NCI-H82 treated with DMSO at 0.1 percent for 48 hours (cell line): Measurements from ENCODE around the gene DENND5A.

Experiments
- DNase-seq: peaks from one replicate; lab custom pipeline; 2025; ENCODE audit not compliant: unreplicated experiment; lab: John Stamatoyannopoulos, UW

Gene DENND5A

DNA sequence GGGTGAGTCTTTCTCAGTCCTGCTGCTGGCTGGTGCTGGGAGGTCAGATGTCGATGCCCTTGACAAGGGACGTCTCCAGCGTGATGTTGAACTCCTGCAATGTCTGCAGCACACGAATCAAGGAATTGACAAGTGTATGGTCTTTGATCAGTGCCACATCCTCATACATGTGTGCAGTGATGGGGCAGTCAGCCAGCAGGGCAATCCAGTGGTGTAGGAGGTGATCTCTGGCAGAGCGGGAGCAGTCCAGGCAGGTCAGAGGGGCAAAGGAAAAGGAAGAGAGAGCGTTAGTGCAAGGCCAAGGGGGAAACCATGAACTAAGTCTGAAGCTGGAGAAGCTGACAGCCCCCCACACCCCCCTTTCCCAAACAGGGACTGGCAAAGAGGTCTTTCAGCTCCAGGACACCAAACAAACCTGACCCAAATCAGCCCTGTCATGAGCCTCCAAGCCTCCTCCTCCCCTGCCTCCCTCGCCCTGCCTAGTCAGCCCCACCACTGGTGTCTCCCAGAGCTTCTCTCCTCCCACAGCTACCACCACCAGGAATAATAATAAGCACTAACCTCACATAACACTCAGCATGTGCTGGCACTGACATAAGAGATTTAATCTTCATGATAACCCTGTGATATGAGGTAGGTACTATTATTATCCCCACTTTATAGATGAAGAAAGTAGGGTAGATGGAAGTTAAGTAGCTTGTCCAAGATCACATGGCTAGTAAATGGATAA is 125.4 kb downstream of the DENND5A start:
- no peak for DNase-seq

DNA sequence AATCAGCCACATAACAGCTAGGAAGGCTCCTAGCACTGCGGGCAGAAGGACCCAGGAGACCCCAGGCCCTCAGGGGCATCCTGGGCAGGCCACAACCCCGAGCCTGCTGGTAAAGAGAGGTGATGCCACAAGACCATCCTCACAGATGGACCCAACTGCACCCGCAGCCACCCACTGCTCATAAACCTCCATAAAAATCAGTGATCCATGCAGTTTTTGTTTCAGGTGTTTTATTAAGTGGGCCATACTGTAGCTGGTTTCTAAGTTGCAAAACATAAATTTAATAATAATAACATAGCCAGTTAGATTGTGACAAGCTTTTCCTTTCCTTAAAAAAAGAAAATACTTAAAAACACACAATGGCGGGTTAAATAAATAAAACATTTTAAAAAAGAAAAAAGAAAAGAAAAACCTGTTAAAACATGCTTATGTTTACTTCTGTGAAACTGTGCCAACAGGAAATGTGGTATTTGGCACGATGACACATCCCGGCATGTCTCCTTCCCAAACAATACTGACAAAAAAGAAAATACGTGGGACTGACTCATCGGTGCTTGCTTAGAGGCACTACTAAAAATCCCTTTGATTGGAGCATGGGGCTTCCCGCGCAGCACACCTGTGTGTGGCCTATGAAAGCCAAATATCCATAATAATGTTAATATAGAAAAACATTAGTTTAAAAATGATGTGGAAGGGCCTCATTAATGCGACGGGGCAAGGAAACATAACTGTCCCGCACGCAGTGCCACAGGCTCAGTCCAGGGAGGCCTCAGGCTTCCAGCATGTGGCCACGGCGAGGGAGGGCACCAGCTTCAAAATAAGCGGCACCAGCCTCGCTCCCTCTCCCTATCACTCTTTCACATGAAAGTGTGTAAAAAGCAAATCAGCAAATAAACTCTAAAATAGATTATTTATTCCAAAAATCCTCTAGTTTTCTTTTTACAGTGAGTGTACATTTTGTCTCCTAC is 126.3 kb downstream of the DENND5A start:
- DNase-seq, result no peak

DNA sequence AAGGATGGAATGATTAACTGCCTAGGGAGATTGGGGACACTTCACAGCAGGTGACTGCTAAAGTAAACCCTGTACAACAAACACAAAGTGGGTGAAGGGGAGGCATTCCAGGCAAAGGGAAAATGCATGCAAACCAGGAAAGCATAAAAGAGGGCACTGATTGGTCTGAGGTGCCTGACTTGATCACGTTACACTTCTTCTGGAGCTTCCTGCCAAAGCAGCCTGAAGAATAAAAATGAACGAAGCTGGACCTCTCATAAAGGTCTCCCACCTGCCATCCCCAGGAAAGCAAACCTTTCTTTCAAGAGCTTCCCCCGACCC is 127.1 kb downstream of the DENND5A start:
- no peak for DNase-seq

DNA sequence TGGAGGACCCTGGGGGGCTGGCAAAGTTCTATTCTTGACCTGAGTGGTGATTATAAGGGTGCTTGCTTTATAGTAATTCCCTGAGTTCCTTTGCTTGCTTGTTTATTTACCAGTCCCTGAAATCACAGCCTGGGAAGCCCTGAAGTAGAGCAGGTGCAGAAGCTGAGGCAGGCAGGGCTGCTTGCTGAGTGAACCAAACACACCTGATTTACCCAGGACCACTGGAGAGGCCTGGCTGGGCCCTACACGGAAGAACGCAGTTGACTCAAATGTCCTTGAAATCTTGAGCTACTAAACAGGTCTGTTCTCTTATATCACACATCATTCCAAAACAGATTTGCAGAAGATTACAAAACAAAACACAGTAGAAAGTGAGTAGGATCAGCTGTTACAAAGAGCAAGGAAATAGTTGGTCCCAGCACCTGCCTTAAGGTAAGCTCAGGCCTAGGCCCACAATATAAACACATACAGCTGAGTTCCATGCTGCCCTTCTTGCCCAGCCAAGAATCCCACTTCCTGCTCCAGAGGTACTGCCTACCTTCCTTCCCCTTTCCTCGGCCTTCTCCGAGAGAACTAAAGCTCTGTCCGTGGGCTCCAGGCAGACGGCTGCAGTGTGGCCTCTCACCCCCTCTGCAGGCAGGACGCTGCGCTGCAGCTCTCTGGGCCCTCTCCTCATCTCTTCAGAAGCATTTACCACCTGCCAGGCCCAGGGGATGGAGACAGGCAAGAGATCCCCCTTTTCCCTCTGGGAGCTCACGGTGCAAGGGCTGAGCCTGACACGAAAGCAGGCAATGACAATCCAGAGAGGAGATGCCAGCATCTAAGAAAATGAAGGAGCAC is 127.6 kb downstream of the DENND5A start:
- peak; percentile 53 for DNase-seq

DNA sequence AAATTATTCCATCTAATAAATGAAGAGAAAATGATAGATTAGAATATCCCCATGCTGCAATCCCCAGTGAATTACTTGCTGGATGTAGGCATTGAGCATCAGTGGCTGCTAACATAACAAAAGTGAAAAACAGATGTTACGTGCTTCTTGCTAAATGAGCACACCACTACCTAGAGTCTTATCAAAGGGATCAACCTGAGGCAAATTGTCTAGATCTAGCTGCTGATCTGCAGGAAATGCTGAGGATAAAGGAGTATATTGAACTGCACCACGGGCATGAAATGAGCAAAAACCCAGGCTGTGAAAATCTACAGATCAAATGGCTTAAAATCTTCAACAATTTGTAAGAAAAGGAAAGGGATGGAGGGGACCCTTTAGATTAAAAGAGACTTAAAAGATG is 128.4 kb downstream of the DENND5A start:
- no peak for DNase-seq

DNA sequence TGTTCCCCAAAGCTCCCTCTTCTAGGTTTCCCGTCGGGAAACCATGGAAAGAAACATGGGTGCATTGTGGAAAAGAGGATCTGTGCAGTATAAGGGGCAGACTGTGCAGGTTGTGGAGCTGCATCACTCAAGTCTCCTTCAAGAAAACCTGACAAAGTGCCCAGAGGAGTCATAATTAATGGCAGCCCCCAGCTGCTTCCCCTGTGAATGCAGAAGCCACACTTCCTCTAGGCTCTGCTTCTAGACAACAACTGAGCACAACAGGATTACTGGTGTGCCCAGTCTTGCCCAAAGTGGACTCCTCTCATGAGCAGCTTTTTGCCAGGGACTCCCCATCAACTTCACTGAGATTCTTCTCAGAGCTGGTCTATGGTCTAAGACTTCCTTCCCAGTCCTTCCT is 131.2 kb downstream of the DENND5A start:
- no peak for DNase-seq

DNA sequence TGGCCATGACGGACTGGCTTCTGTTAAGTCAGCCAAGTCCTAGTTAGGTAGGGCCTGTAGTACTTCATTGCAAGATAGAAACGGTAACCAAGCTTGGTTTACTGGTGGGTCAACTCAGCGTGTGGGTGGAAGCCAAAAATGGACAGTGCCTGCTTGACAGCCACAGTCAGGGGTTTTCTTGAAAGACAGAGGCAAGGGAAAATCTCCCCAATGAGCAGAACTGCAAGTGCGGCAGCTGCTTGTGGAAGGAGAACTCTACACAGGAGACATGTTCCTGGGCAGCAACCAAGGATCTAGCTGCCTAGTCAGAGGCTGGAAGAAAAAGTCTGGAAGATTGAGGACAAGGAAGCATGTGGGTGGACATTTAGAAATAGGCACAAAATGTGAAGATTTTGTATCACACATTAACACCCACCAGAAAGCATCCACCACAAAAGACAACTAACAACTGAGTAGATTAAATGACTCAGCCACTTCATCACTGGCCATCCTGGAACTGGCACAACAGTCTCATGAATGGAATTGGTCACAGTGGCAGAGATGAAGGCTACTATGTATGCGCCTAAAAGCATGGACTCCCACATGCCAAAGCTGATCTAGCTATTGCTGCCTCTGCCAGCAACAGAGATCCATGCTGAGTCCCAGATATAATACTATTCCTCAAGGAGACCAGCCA is 132.8 kb downstream of the DENND5A start:
- DNase-seq, result no peak

DNA sequence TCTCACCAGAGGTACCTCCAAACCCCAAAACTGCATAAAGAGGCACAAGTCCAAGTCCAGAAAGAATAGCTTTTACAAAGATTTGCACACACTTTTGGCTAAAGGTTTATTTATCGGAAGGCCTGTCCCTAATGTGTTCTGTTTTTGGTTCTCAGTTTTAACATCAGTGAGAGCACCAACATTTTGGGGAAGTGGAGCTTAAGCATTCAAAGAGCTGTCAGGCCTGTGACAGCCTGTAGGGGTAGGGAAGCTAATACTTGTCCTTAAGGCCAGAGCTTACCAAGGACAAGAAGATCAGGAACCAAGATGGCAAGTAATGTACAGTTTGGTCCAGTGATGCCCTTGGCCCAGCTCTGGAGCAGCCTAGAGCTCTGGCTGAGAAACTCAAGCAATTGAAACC is 134.9 kb downstream of the DENND5A start:
- no peak for DNase-seq

DNA sequence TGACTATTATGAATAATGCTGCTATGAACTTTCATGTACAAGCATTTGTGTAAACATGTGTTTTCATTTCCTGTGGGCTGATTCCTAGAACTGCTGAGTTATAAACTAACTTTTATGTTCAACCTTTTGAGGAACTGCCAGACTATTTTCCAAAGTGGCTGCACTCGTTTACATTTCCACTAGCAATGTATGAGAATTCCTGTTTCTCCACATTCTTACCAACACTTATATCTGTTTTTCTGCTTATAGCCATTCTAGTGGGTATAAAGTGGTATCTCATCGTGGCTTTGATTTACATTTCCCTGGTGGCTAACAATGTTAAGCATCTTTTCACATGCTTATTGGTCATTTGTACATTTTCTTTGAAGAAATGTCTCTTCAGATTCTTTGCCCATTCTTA is 138.5 kb downstream of the DENND5A start:
- DNase-seq, result no peak

DNA sequence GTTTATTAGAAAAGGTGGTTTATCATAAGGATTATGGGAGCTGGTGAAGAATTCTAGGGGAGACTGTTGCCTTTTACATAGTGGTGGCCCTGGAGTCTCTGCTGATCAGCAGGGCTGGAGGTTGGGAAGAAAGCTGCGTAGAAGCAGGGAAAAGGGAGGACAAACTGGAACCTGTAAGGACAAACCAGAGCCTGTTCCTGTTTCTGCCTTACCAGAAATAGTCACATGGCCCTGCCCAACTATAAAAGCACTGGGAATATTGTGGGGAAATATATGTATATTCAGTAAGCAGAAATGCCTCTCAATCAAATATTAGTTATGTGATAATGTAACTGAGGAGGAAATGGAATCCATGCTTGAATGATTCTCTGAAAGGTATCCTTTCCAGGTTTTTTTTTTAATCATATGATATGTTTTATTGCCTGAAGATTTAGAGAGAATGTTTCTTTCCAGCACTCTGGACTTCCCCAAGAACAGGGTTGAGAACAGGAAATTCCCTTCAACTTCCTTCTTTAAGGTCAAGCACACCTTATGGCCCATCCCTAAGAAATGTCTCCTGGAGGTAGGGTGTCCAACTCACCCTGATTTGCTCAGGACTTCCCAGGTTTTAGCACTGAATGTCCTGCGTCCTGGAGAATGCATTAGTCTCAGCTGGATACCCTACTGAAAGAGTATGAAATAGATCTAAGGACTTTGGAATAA is 139.8 kb downstream of the DENND5A start:
- DNase-seq, result no peak

DNA sequence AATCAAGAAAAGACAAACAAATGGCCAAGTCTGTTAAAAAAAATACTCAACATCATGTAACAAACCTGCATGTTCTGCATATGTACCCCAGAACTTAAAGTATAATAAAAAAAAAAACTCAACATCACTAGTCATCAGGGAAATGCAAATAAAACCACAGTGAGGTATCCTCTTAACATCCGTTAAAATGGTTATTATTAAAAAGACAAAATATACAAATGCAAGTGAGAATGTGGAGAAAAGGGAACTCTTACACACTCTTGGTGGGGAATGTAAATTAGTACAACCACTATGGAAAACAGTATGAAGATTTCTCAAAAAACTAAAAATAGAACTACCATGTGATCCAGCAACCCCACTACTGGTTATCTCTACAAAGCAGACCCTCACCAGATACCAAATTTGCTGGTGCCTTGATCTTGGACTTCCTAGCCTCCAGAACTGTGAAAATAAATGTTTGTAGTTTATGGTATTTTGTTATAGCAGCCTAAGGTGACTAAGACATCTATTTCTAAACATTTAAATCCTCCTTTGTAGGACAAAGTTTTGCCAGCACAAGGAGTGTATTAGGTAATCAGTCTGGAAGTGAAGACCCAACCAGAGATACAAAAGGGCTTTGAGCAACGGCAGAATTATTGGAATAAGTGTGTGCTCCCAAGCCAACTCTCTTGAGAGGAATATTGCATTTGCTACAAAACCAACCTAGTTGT is 141.4 kb downstream of the DENND5A start:
- DNase-seq, result no peak

DNA sequence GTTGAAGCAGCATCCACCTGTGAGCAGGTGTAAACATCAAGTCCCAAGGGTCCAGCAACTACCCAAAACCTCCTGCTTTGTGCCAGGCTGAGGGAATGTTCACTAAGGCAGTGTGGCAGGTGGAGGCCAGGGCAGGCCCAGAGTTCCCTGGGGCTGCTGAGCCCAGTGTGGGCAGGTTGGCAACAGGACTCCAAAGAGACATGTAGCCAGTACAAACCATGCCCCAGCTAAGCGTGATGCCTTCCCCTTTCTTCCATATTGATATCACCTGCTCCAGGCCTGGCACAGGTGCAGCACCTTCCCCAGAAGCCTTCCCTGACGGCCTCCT is 143.7 kb downstream of the DENND5A start:
- no peak for DNase-seq

DNA sequence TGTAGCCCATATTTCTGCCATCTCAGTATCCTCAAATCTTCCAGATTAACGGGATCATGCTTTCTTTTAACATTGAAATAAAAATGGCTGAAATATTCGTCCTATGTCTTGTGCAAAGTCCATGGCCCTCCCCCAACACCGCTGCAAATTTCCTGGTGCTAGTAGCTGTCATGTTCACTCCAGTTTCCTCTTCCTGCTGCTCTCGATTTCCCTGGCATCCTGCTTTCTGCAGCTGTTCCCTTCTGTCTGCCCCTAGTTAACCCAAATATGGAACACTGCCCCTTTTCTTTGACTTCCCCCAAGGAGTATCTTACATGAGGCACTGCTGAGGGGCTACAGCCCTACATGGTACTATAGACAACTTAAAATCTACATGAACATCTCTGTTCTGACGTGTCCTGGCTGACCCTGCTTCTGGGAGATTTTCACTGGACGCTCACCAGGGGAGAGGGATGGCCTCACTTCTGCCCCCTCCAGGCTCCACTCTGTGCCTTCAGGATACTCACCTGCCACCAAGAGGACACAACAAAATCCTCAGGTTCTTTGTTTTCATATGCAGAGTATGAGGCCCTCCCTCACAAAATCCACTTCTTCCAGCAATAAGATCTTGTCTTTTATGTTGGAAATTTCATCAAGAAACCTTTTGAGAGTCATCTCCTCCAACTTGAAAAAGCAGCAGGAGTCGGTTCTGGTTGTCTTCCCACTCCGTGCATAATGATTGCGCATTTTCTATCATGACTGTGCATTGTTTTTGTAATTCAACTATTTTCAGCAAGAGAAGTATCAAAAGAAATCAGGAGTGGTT is 144.3 kb downstream of the DENND5A start:
- no peak for DNase-seq

DNA sequence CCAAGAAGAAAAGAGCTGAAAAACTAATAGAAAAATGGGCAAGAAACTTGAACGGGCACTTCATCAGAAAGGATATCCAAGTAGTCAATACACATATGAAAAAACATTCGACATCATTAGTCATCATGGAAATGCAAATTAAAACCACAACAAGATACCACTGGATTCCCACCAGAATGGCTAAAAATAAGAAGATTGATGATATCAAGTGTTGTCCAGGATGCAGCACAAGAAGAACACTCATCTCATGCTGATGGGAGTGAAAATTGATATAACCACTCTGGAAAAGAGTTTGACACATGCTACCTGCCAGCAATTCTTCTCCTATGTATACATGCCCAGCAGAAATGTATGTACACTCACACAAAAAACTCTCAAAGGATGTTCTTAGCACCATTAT is 146.9 kb downstream of the DENND5A start:
- no peak for DNase-seq

DNA sequence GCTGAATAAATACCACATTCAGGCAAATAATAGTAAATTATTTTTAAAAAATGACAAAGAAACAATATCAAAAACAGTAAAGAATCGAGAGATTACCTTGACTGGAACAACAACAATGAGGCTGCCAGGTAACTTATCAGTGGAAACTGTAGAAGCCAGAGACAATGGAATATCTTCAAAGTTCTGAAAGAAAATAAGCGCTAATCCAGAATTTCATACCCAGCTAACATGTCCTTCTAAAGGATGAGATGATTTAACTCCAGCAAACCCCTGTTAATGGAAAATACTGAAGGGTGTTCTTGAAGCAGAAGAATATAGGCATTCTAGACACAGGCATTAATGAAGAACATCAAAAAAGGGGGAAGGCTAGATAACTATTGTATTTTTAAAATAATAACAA is 153.1 kb downstream of the DENND5A start:
- no peak for DNase-seq

DNA sequence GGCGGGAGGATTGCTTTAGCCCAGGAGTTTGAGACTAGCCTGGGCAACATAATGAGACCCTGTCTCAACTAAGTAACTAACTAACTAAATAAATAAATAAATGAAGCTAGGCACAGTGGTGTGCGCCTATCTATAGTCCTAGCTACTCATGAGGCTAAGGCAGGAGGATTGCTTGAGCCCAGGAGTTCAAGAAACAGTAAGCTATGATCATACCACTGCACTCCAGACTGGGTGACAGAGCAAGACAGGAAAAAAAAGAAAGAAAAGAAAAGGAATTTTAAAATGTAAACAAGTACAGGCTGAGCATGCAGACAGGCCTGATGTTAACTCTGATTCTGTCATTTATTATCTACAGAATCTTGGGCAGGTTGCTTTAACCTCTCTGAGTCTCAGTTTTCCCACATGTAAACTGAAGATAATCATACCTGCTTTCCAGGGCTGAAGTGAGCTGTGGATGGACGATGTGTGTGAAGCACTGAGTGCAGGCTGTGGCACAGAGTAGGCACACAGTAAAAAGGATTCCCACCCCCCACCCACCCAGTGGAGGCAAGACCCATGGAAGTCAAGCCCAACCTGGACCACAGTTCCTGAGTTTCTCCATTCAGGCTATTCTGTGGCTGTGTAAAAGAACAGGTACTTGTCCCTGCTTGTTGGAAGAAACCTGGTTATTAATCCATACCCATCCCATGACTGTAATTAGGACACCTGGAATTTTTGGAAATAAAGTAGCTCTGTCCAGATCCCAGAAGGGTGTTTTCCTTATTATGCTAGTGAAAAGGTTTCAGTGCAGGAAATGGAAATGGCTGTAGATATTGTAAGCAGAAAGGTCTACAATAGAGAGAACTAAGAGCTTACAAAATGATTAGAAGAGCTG is 155.1 kb downstream of the DENND5A start:
- DNase-seq, result no peak

DNA sequence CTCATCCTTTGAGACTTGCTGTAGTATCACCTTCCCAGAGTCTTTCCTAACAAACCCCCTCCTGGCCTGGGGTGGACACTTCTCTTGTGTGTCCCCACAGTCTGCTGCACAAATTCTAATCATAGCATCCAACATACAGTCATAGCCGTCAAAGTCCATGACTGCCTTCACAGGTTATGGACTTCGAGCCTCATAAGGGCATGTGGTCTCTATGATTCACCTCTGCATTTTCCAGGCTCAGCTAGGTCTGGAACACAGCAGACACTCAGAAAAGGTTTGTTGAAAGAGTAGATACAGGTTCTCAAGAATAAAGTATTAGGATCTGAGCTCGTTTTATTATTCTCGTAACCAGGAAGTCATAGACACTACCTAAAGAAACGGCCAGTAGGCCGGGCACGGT is 160.6 kb downstream of the DENND5A start:
- no peak for DNase-seq
